ENCODE results near the gene NSUN2. TPM values are rescaled to one million over a fixed set of nuclear protein-coding genes. Genes with fewer than 3 reads are reported as not detected.

The NSUN2 gene
- total RNA-seq, 1 experiment from 2014 or later = 69.1 TPM

DNA sequence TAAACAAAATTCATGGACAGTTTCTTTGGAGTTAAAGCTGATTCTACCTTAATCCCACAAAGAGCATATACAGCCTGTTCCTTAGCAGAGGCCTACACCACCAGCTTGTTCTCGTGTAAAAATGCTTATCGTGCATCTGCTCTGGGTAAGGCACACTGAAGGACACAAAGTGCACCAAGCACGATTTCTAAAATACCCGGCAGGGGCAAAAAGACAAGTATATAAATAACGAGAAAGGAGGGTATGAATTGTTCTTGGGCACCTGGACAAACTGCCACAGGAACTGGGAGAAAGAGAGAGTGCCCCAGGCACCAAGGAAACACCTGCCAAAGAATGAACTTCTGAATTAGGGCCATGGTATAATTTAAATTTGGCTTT lies 25.3 kb downstream of the NSUN2 start:
- no peaks in the 10 kb centered on the region for H3K9me3 ChIP-seq (ENCODE audit: low read length)
- DNase-seq = no peak
- no peak overlapping the region for H3K9ac ChIP-seq (ENCODE audit: low read length)
- H3K4me1 ChIP-seq (ENCODE audit: low read length) = no peaks in the 10 kb centered on the region
- H3K79me2 ChIP-seq (ENCODE audit: low read length) = peaks cover 20% of the 10 kb centered on the region
- peaks cover 21% of the 10 kb centered on the region for H4K20me1 ChIP-seq (ENCODE audit: insufficient read depth, low read depth, low read length)
- H3K27me3 ChIP-seq (ENCODE audit: low read length) = no peaks in the 10 kb centered on the region
- H3K36me3 ChIP-seq (ENCODE audit: insufficient read depth, low read length) = peaks cover 71% of the 10 kb centered on the region; the same call in 1 of the 2 replicates
- no peak overlapping the region for H3K27ac ChIP-seq (ENCODE audit: low read length)
- H3K4me3 ChIP-seq (ENCODE audit: low read length) = no peak overlapping the region
- H3K9me2 ChIP-seq (replicated peaks; ENCODE audit: insufficient read depth, low read length) = no peaks in the 10 kb centered on the region
- H2AFZ ChIP-seq (ENCODE audit: low read length) = no peak overlapping the region
- H3K4me2 ChIP-seq (ENCODE audit: low read depth, low read length, poor library complexity, severe bottlenecking) = no peak overlapping the region

DNA sequence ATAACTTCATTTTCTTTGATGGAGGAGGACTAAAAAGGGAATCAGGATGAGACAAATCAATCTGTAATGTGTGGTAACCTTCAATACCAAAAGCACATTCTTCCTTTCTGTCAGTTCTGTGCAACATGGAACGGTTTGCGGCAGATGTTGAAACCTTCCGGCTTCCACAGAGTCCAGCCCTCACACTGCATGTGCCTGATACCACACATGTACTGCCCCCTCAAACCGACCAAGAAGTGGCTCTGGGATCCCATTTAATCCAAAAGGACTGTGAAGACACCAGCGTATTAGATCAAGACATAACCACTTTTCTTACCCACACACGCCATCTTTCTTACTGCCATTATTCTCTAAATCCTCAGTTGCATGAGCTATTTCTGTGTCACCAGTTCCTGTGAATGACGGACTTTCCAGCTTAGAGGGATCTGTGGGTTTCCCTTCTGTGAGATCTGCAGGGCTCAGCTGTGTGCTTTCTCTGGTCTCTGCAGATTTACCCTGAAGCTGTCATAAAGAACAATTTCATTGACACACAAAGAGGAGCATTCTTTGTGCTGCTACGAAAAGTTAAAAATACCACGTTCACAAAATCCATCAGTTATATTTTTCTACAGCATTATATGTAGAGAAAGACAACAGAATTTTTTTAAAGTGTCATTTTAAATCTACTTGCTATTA lies 25.8 kb downstream of the NSUN2 start:
- H2AFZ ChIP-seq (ENCODE audit: low read length) = no peak overlapping the region
- peaks cover 14% of the 10 kb centered on the region for H3K79me2 ChIP-seq (ENCODE audit: low read length)
- H3K9me3 ChIP-seq (ENCODE audit: low read length) = no peaks in the 10 kb centered on the region
- H3K27ac ChIP-seq (ENCODE audit: low read length) = no peak overlapping the region
- DNase-seq = no peak
- no peak overlapping the region for H3K4me3 ChIP-seq (ENCODE audit: low read length)
- H4K20me1 ChIP-seq (ENCODE audit: insufficient read depth, low read depth, low read length) = peaks cover 20% of the 10 kb centered on the region
- H3K36me3 ChIP-seq (ENCODE audit: insufficient read depth, low read length) = peaks cover 71% of the 10 kb centered on the region
- no peaks in the 10 kb centered on the region for H3K4me1 ChIP-seq (ENCODE audit: low read length)
- no peaks in the 10 kb centered on the region for H3K9me2 ChIP-seq (replicated peaks; ENCODE audit: insufficient read depth, low read length)
- H3K27me3 ChIP-seq (ENCODE audit: low read length) = no peaks in the 10 kb centered on the region
- no peak overlapping the region for H3K4me2 ChIP-seq (ENCODE audit: low read depth, low read length, poor library complexity, severe bottlenecking)
- H3K9ac ChIP-seq (ENCODE audit: low read length) = no peak overlapping the region

DNA sequence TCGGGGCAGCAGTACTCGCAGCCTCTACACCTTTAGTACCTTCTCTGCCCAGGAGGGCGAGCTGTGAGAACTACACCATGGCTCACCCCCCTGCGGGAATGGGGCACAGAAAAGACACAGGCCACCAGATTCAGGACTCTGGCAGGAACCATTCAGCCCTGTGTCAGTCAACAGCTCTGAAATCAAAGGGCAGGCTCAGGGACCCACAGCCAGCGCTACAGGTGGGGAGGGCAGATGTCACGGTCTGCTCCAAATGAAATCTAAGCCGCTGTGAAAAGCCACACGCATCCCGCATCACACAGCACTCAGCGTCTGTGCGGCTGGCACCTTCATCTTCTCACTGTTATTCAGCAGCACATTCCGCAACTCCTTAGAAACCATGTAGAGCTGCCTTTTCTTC lies 27.9 kb downstream of the NSUN2 start:
- 0 out of 2 replicates have a peak, but pooled peaks cover 3% of the 10 kb centered on the region for H3K79me2 ChIP-seq (ENCODE audit: low read length)

DNA sequence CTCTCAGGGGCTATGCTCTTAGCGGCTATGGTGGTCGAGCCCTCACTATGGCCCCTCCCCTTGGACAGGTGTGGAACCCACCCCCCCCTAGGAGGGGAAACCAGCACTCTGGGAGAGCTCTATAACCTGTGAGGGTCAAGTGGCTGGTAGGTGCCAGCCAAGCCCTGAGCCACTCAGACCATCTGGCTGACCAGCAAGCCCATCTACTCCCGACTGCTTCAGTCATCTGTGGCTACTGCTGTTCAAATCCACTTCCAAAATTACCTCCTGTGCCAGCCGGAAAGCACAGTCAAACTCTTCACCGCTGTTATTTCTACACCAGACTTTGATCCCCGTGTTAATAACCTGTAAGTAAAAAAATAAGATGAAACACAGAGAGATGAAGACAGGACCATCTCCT lies 28.5 kb downstream of the NSUN2 start:
- Histone ChIP-seq H3K4me2 (ENCODE audit: low read depth, low read length, poor library complexity, severe bottlenecking) (no peak overlapping the region), H3K27ac (ENCODE audit: low read length) (no peak overlapping the region), H2AFZ (ENCODE audit: low read length) (no peak overlapping the region), H3K9me2 (replicated peaks; ENCODE audit: insufficient read depth, low read length) (no peaks in the 10 kb centered on the region), H4K20me1 (ENCODE audit: insufficient read depth, low read depth, low read length) (peaks cover 24% of the 10 kb centered on the region), H3K79me2 (ENCODE audit: low read length) (0 out of 2 replicates have a peak, but pooled peaks cover 3% of the 10 kb centered on the region), H3K4me1 (ENCODE audit: low read length) (no peaks in the 10 kb centered on the region), H3K9ac (ENCODE audit: low read length) (no peak overlapping the region), H3K9me3 (ENCODE audit: low read length) (no peaks in the 10 kb centered on the region), H3K4me3 (ENCODE audit: low read length) (no peak overlapping the region), H3K36me3 (ENCODE audit: insufficient read depth, low read length) (peaks cover 73% of the 10 kb centered on the region), H3K27me3 (ENCODE audit: low read length) (no peaks in the 10 kb centered on the region)
- no peak for DNase-seq

More for the DNA sequence above, 27.9 kb downstream of the NSUN2 start:
- Histone ChIP-seq H2AFZ (ENCODE audit: low read length) (no peak overlapping the region), H3K27ac (ENCODE audit: low read length) (no peak overlapping the region), H3K9me3 (ENCODE audit: low read length) (no peaks in the 10 kb centered on the region), H4K20me1 (ENCODE audit: insufficient read depth, low read depth, low read length) (peaks cover 24% of the 10 kb centered on the region), H3K36me3 (ENCODE audit: insufficient read depth, low read length) (peaks cover 77% of the 10 kb centered on the region), H3K9me2 (replicated peaks; ENCODE audit: insufficient read depth, low read length) (no peaks in the 10 kb centered on the region), H3K4me3 (ENCODE audit: low read length) (no peak overlapping the region), H3K4me1 (ENCODE audit: low read length) (no peaks in the 10 kb centered on the region), H3K9ac (ENCODE audit: low read length) (no peak overlapping the region), H3K27me3 (ENCODE audit: low read length) (no peaks in the 10 kb centered on the region), H3K4me2 (ENCODE audit: low read depth, low read length, poor library complexity, severe bottlenecking) (no peak overlapping the region)
- no peak for DNase-seq

DNA sequence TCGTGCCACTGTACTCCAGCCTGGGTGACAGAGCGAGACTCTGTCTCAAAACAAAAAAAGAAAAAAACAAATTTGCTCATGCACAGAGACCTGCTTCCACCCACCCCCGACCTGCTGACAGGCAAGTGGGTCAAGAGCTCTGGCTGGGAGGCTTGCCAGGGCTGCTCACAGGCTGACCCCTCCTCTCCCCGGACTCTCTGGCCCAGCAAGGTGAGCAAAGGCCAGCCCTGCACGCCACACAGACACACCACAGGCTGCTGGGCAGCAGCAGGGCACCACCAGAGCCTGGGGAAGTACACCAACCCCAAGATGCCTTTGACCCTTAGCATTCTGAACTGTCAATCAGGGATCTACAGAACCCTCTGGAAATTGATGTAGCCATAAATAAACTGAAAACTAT lies 29.2 kb downstream of the NSUN2 start:
- H3K4me3 ChIP-seq (ENCODE audit: low read length) = no peak overlapping the region
- H2AFZ ChIP-seq (ENCODE audit: low read length) = no peak overlapping the region
- no peak overlapping the region for H3K4me2 ChIP-seq (ENCODE audit: low read depth, low read length, poor library complexity, severe bottlenecking)
- no peaks in the 10 kb centered on the region for H3K27me3 ChIP-seq (ENCODE audit: low read length)
- H3K9ac ChIP-seq (ENCODE audit: low read length) = no peak overlapping the region
- DNase-seq = no peak
- H3K79me2 ChIP-seq (ENCODE audit: low read length) = no peaks in the 10 kb centered on the region
- no peaks in the 10 kb centered on the region for H3K9me2 ChIP-seq (replicated peaks; ENCODE audit: insufficient read depth, low read length)
- H3K9me3 ChIP-seq (ENCODE audit: low read length) = no peaks in the 10 kb centered on the region
- peaks cover 72% of the 10 kb centered on the region for H3K36me3 ChIP-seq (ENCODE audit: insufficient read depth, low read length)
- H4K20me1 ChIP-seq (ENCODE audit: insufficient read depth, low read depth, low read length) = peaks cover 22% of the 10 kb centered on the region
- H3K27ac ChIP-seq (ENCODE audit: low read length) = no peak overlapping the region
- H3K4me1 ChIP-seq (ENCODE audit: low read length) = no peaks in the 10 kb centered on the region

DNA sequence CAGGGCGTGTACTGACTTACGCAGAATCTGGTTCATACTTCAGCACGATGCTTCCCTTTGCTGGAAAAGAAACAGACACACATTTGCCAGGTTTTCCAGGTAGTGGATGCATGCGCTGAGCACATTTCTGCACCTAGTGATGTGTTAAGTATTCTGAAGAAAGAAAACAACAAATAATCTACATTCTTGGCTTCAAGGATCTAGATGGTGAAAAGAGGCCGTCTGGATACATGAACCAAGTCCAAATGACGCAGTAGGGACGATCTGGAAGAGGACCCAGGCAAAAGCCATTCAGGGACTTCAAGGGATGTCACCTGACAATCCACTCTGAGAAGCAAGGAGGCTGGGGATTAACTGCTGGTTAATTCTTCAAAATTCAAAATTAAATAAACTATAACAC lies 30.4 kb downstream of the NSUN2 start:
- no peak overlapping the region for H3K27ac ChIP-seq (ENCODE audit: low read length)
- H3K9me2 ChIP-seq (replicated peaks; ENCODE audit: insufficient read depth, low read length) = no peaks in the 10 kb centered on the region
- H3K9ac ChIP-seq (ENCODE audit: low read length) = no peak overlapping the region
- no peaks in the 10 kb centered on the region for H3K79me2 ChIP-seq (ENCODE audit: low read length)
- H3K4me3 ChIP-seq (ENCODE audit: low read length) = no peak overlapping the region
- H3K9me3 ChIP-seq (ENCODE audit: low read length) = no peaks in the 10 kb centered on the region
- peaks cover 71% of the 10 kb centered on the region for H3K36me3 ChIP-seq (ENCODE audit: insufficient read depth, low read length)
- no peak overlapping the region for H3K4me2 ChIP-seq (ENCODE audit: low read depth, low read length, poor library complexity, severe bottlenecking)
- H2AFZ ChIP-seq (ENCODE audit: low read length) = no peak overlapping the region
- H4K20me1 ChIP-seq (ENCODE audit: insufficient read depth, low read depth, low read length) = peaks cover 16% of the 10 kb centered on the region
- H3K4me1 ChIP-seq (ENCODE audit: low read length) = no peaks in the 10 kb centered on the region
- no peak for DNase-seq
- no peaks in the 10 kb centered on the region for H3K27me3 ChIP-seq (ENCODE audit: low read length)

DNA sequence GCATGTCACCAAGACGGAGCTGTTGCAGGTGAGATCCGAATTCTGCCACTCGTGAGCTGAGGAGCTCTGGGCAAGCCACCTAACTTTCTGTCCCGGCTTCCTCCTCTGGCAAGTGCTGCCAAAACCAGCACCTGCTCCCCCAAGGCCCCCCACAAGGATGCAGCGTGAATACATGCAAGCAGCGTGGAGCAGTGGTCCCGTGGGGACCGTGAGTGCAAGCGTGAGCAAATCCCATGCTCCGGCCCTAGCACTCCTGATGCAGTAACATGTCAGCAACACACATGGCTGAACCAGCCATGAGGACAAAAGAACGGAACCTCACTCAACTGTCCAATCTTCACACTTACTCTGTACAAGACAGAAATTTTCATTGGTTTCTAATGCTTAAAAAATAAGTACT lies 31.0 kb downstream of the NSUN2 start:
- Histone ChIP-seq H3K36me3 (ENCODE audit: insufficient read depth, low read length) (peaks cover 71% of the 10 kb centered on the region), H3K9ac (ENCODE audit: low read length) (no peak overlapping the region), H3K27ac (ENCODE audit: low read length) (no peak overlapping the region), H3K79me2 (ENCODE audit: low read length) (no peaks in the 10 kb centered on the region), H3K9me2 (replicated peaks; ENCODE audit: insufficient read depth, low read length) (no peaks in the 10 kb centered on the region), H3K9me3 (ENCODE audit: low read length) (no peaks in the 10 kb centered on the region), H3K4me2 (ENCODE audit: low read depth, low read length, poor library complexity, severe bottlenecking) (no peak overlapping the region), H3K4me1 (ENCODE audit: low read length) (no peaks in the 10 kb centered on the region), H3K27me3 (ENCODE audit: low read length) (no peaks in the 10 kb centered on the region), H2AFZ (ENCODE audit: low read length) (no peak overlapping the region), H3K4me3 (ENCODE audit: low read length) (no peak overlapping the region), H4K20me1 (ENCODE audit: insufficient read depth, low read depth, low read length) (peaks cover 16% of the 10 kb centered on the region)
- no peak for DNase-seq

DNA sequence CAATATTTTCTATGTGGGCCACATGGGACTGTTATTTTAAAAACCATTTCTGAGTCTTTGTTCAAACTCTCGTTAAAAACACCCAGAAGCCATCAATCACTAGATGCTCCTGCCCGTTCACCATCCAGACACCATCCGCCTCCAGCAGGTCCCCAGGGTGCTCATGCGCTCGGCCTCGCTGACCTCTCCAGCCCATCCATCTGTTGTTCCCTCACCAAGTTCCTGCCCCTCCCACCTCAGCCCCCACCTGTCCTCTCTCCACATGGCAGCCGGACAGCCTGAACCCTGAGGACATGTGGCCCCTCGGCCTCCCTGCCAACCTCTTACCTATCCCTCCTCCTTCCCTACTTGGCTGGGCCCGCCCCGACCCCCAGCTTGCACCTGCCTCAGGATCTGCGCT lies 31.6 kb downstream of the NSUN2 start:
- no peak overlapping the region for H3K4me3 ChIP-seq (ENCODE audit: low read length)
- H3K9me2 ChIP-seq (replicated peaks; ENCODE audit: insufficient read depth, low read length) = no peaks in the 10 kb centered on the region
- no peak overlapping the region for H3K27ac ChIP-seq (ENCODE audit: low read length)
- no peaks in the 10 kb centered on the region for H3K79me2 ChIP-seq (ENCODE audit: low read length)
- H3K9ac ChIP-seq (ENCODE audit: low read length) = no peak overlapping the region
- H3K4me2 ChIP-seq (ENCODE audit: low read depth, low read length, poor library complexity, severe bottlenecking) = no peak overlapping the region
- H3K36me3 ChIP-seq (ENCODE audit: insufficient read depth, low read length) = peaks cover 70% of the 10 kb centered on the region
- H3K9me3 ChIP-seq (ENCODE audit: low read length) = no peaks in the 10 kb centered on the region
- H3K4me1 ChIP-seq (ENCODE audit: low read length) = no peaks in the 10 kb centered on the region
- peaks cover 16% of the 10 kb centered on the region for H4K20me1 ChIP-seq (ENCODE audit: insufficient read depth, low read depth, low read length)
- H2AFZ ChIP-seq (ENCODE audit: low read length) = no peak overlapping the region
- no peaks in the 10 kb centered on the region for H3K27me3 ChIP-seq (ENCODE audit: low read length)
- DNase-seq = no peak

All from Karpas-422 (cell line).